Ovary (tissue), 3 donors: Measurements from ENCODE around the gene HSPA1L.

ENCODE experiments used
- CTCF ChIP-seq, 3 donors: fragments of 450-650 bp in 2 of 3; fragments of 200-600 bp in 1 of 3; IDR thresholded peaks; one replicate each; pipeline versions ENCODE4 v1.5.1 to v1.8.0; 2016 to 2022; ENCODE audit warnings: antibody characterized with exemption in 3 of 3, mild to moderate bottlenecking in 1 of 3
- EP300 ChIP-seq: sonication (generic); formaldehyde crosslinking; IDR thresholded peaks from one replicate; pipeline ENCODE4 v1.6.1; 2017; ENCODE audit warnings: antibody characterized with exemption
- donor health status: DM: no; HTN: no; CAD: no.

GRCh38 chr6:31830886-31831335, 15.8 kb upstream of the HSPA1L start:
- TF ChIP-seq CTCF (IDR thresholded peaks at IDR 0.05) (no peak), EP300 (no peak)
